GM13976 (cell line): ENCODE data around the gene AGPAT4.

Experiments
- DNase-seq: peaks from one replicate; pipeline ENCODE4 v3.0.0; 2012; ENCODE audit warnings: low spot score
- in situ Hi-C: fragments of 300-500 bp; cut with MboI; formaldehyde crosslinking; loops from one replicate; pipeline ENCODE4 v1.12.0; 2022; ENCODE audit warnings: low sequenced_read_pairs, mixed read lengths, inconsistent platforms; ENCODE audit not compliant: unreplicated experiment
- TF ChIP-seq, protein P1 (sequence below): IDR thresholded peaks from 2 replicates; pipeline ENCODE4 v1.5.1; 2012; ENCODE audit warnings: borderline replicate concordance, mild to moderate bottlenecking; ENCODE audit not compliant: insufficient read depth; ENCODE audit errors: extremely low read depth, missing control alignments, control extremely low read depth

AGPAT4 gene

GRCh38 chr6:161246725-161247124, 27.1 kb downstream of the AGPAT4 start:
- no peak for DNase-seq
- TF ChIP-seq, protein P1, sequence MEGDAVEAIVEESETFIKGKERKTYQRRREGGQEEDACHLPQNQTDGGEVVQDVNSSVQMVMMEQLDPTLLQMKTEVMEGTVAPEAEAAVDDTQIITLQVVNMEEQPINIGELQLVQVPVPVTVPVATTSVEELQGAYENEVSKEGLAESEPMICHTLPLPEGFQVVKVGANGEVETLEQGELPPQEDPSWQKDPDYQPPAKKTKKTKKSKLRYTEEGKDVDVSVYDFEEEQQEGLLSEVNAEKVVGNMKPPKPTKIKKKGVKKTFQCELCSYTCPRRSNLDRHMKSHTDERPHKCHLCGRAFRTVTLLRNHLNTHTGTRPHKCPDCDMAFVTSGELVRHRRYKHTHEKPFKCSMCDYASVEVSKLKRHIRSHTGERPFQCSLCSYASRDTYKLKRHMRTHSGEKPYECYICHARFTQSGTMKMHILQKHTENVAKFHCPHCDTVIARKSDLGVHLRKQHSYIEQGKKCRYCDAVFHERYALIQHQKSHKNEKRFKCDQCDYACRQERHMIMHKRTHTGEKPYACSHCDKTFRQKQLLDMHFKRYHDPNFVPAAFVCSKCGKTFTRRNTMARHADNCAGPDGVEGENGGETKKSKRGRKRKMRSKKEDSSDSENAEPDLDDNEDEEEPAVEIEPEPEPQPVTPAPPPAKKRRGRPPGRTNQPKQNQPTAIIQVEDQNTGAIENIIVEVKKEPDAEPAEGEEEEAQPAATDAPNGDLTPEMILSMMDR, result no peak
- in situ Hi-C loops, result no loop called here

- DNase-seq, result no peak
- in situ Hi-C loops, result no loop called here
- TF ChIP-seq, protein P1, result no peak
These were observed 28.5 kb downstream of the AGPAT4 start for GRCh38 chr6:161245363-161245762.

DNA sequence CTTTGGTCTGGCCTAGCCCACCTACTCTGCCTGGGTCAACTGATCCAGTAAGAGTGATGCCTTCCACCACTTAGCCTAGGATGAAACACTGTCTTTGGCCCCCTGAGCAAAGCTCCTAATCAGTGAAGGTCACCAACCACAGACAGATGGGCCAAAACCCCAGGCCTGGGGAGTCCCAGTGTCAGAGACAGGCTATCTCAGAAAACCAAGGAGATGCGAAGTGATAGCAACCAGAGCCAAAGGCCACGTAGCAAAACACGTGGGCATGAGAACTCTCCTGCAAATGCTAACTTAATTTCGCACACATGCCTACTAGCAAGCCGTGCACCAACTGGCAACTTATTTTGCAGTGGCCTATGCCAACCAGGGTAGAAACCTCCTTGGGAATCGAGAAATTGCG, 29.1 kb downstream of the AGPAT4 start:
- DNase-seq, result no peak
- in situ Hi-C loops, result no loop called here
- TF ChIP-seq, protein P1, result no peak

DNA sequence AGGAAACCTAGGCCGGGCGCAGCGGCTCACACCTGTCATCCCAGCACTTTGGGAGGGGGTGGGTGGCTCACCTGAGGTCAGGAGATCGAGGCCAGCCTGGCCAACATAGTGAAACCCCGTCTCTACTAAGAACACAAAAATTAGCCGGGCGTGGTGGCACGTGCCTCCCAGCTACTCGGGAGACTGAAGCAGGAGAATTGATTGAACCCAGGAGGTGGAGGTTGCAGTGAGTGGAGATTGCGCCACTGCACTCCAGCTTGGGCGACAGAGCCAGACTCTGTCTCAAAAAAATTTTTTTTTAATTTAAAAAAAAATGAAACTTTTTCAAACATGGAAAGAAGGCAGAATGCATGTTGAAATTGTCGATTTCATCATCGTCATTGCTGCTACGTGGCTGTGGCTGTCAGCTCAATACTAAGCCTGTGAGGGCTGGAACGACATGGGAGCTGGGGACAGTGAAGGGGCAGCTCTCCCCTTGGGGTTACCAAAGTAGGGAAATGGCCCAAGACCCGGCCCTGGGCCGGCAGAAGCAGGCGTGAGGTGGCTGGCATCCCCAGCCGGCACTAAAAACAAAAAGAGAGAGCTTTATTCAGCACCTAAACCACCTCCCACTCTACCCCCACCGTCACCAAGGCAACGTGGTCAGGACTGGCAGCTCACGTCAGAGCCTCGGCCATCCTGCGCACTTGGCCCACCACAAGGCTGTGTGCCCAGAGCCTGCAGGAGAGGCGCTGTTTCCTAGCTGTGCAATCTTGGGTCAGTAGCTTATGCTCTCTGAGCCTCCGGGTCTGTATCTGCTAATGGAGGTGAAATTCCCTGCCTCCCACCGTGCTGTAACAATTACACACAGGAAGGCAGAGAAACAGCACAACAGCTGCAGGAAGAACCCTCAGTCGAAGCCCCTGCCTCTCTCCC, 30.8 kb downstream of the AGPAT4 start:
- TF ChIP-seq, protein P1, result no peak
- in situ Hi-C loops, result no loop called here

GRCh38 chr6:161242113-161242512, 31.7 kb downstream of the AGPAT4 start:
- DNase-seq, result no peak
- TF ChIP-seq, protein P1, result no peak
- in situ Hi-C loops, result no loop called here

More for the DNA sequence above, 30.8 kb downstream of the AGPAT4 start:
- DNase-seq, result no peak

GRCh38 chr6:161239001-161239400, 34.9 kb downstream of the AGPAT4 start:
- TF ChIP-seq, protein P1, result no peak
- in situ Hi-C loops, result no loop called here
- no peak for DNase-seq
